DND-41 (cell line): ENCODE measurements around the gene CNTNAP1.

ENCODE experiments used
- ATAC-seq: fragments of 200-7000 bp; cut with Tn5 transposase; 3 replicates; pipeline ENCODE4 v1.9.1; 2021; ENCODE audit warnings: low read depth; ENCODE audit not compliant: insufficient read depth
- DNase-seq: peaks from one replicate; pipeline ENCODE4 v3.0.0-alpha.2; 2020
- H2AFZ ChIP-seq: 2 replicates; pipeline ENCODE4 v1.6.0; 2012; ENCODE audit warnings: low read depth, low read length
- H3K27ac ChIP-seq: 2 replicates; pipeline ENCODE4 v1.5.1; 2012; ENCODE audit warnings: low read length, inconsistent platforms
- H3K27me3 ChIP-seq: fragments of 200-600 bp; sonication (generic); 2 replicates; pipeline ENCODE4 v1.6.0; 2012; ENCODE audit warnings: low read length, mild to moderate bottlenecking, inconsistent platforms; ENCODE audit not compliant: insufficient read depth, poor library complexity
- H3K36me3 ChIP-seq: 2 replicates; pipeline ENCODE4 v1.5.1; 2012; ENCODE audit warnings: low read length, inconsistent platforms; ENCODE audit not compliant: insufficient read depth
- H3K4me1 ChIP-seq: 2 replicates; pipeline ENCODE4 v1.5.1; 2012; ENCODE audit warnings: mild to moderate bottlenecking, low read length; ENCODE audit not compliant: insufficient read depth
- H3K4me2 ChIP-seq: 2 replicates; pipeline ENCODE4 v1.6.0; 2012; ENCODE audit warnings: mild to moderate bottlenecking, moderate library complexity, low read length, inconsistent platforms; ENCODE audit not compliant: insufficient read depth
- H3K4me3 ChIP-seq, 2 experiments: fragments of 200-600 bp in 1 of 2; shearing (Covaris generic) in 1 of 2; 2 replicates each; pipeline ENCODE4 v1.5.1; 2012 to 2016; ENCODE audit warnings: inconsistent platforms in 2 of 2, low read length in 2 of 2, mild to moderate bottlenecking in 2 of 2, low read depth in 1 of 2, moderate library complexity in 1 of 2
- H3K79me2 ChIP-seq: 2 replicates; pipeline ENCODE4 v1.6.0; 2012; ENCODE audit warnings: low read length, inconsistent platforms; ENCODE audit not compliant: insufficient read depth
- H3K9ac ChIP-seq: 2 replicates; pipeline ENCODE4 v1.6.0; 2012; ENCODE audit warnings: low read depth, mild to moderate bottlenecking, inconsistent platforms, low read length, moderate library complexity
- H3K9me3 ChIP-seq: 2 replicates; pipeline ENCODE4 v1.5.1; 2012; ENCODE audit warnings: low read length, moderate library complexity, mild to moderate bottlenecking, inconsistent platforms; ENCODE audit not compliant: insufficient read depth, severe bottlenecking
- H4K20me1 ChIP-seq: 2 replicates; pipeline ENCODE4 v1.6.0; 2012; ENCODE audit warnings: low read length; ENCODE audit not compliant: insufficient read depth
- CTCF ChIP-seq: IDR thresholded peaks from 2 replicates; pipeline ENCODE4 v1.5.1; 2012; ENCODE audit warnings: borderline replicate concordance, low read length, moderate library complexity, mild to moderate bottlenecking; ENCODE audit not compliant: poor library complexity, severe bottlenecking; ENCODE audit errors: extremely low read depth
- EZH2 ChIP-seq: IDR thresholded peaks from 3 replicates; pipeline ENCODE4 v1.6.1; 2012; ENCODE audit warnings: borderline replicate concordance, low read depth, mild to moderate bottlenecking, moderate library complexity, low read length, inconsistent platforms; ENCODE audit not compliant: severe bottlenecking

CNTNAP1 gene

GRCh38 chr17:42653179-42654124, 28.9 kb upstream of the CNTNAP1 start:
- no peak overlapping the region for H3K9ac ChIP-seq
- TF ChIP-seq EZH2 (no peak), CTCF (no peak)
- no peak overlapping the region for H3K4me2 ChIP-seq
- H3K4me3 ChIP-seq, result no peak overlapping the region
- no peaks in the 10 kb centered on the region for H4K20me1 ChIP-seq
- H3K9me3 ChIP-seq, result no peaks in the 10 kb centered on the region
- H3K79me2 ChIP-seq, result no peaks in the 10 kb centered on the region
- H3K4me1 ChIP-seq, result peaks cover 2% of the 10 kb centered on the region; the same call in 1 of the 2 replicates
- H3K27me3 ChIP-seq, result no peaks in the 10 kb centered on the region
- H2AFZ ChIP-seq, result no peak overlapping the region
- no peak for DNase-seq
- H3K27ac ChIP-seq, result no peak overlapping the region
- no peak for ATAC-seq
- no peaks in the 10 kb centered on the region for H3K36me3 ChIP-seq

- H3K4me1 ChIP-seq, result peaks cover 17% of the 10 kb centered on the region
- ATAC-seq, result no peak
- H3K9ac ChIP-seq, result no peak overlapping the region
- no peaks in the 10 kb centered on the region for H4K20me1 ChIP-seq
- no peaks in the 10 kb centered on the region for H3K9me3 ChIP-seq
- no peak overlapping the region for H2AFZ ChIP-seq
- DNase-seq, result no peak
- peaks cover 4% of the 10 kb centered on the region for H3K79me2 ChIP-seq
- no peak overlapping the region for H3K27ac ChIP-seq
- H3K36me3 ChIP-seq, result no peaks in the 10 kb centered on the region
- H3K4me2 ChIP-seq, result no peak overlapping the region
- H3K4me3 ChIP-seq, result no peak overlapping the region
- no peaks in the 10 kb centered on the region for H3K27me3 ChIP-seq
- no peak for TF ChIP-seq CTCF
- TF ChIP-seq EZH2, result no peak
Measured at GRCh38 chr17:42655528-42655927, 26.8 kb upstream of the CNTNAP1 start.

GRCh38 chr17:42657824-42658588, 24.3 kb upstream of the CNTNAP1 start:
- Histone ChIP-seq H3K9ac (no peak overlapping the region), H3K36me3 (peaks cover 10% of the 10 kb centered on the region; the same call in 1 of the 2 replicates), H3K27me3 (no peaks in the 10 kb centered on the region), H3K4me1 (peaks cover 21% of the 10 kb centered on the region), H3K27ac (no peak overlapping the region), H3K79me2 (peaks cover 4% of the 10 kb centered on the region), H4K20me1 (no peaks in the 10 kb centered on the region), H2AFZ (peak overlapping the region; percentile 74; the same call in 1 of the 2 replicates), H3K4me2 (peak overlapping the region; percentile 79; the same call in 1 of the 2 replicates), H3K9me3 (no peaks in the 10 kb centered on the region), H3K4me3 (no peak overlapping the region)
- ATAC-seq (no peak), DNase-seq (no peak)
- TF ChIP-seq CTCF, result no peak
- TF ChIP-seq EZH2, result no peak
